C1 segment of cervical spinal cord (tissue), 14 donors: Measurements from ENCODE around the gene RAB7A.

ENCODE experiments used
- DNase-seq, 14 donors: peaks; one replicate each; lab custom pipeline; 2025; lab: John Stamatoyannopoulos, UW

The RAB7A gene

DNA sequence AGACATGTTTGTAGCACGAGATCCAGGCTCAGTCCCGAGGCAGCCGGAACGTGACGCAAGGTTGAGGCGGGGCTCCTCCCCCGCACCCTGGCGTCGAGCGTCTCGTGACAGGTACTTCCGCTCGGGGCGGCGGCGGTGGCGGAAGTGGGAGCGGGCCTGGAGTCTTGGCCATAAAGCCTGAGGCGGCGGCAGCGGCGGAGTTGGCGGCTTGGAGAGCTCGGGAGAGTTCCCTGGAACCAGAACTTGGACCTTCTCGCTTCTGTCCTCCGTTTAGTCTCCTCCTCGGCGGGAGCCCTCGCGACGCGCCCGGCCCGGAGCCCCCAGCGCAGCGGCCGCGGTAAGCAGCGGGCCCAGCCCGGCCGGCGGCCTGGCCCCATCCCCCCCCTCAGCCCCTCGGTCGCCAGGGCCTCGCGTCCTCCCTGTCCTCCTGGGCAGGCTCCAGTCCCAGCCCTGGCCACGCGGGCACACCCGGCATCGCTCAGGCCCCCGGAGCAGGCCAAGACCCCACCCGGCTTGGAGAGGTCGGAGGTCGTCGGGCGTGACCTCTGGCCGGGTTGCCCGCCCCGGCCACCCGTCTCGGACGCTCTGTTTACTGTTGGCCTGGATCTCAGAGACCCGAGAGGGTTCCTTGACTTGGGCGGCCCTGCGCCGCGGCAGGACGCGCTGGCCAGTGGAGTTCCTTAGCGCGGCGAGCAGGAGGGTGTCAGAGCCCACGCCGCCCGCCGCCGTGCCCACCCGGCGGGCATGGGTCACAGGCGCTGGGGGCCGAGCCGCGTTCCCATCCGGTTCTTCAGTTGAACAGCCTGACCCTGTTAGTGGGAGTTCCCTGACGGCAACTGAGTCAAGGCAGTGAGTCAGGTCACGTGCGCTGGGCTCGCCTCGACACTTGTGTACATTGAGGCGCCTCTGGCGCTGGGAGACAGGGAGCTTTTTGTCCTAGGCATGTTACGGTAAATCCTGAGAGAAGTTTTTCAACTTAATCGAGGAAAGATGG is at the start of gene RAB7A:
Gene RAB7A (plus strand): TSS at position 161 of the 994 bp plus-strand sequence. CDS start 69,185 bp downstream, outside the sequence.
- DNase-seq = peak; percentile 89 to 99 (median 96)

- DNase-seq = no peak
These were observed 46.6 kb upstream of the RAB7A start for GRCh38 chr3:128679338-128679737.

DNA sequence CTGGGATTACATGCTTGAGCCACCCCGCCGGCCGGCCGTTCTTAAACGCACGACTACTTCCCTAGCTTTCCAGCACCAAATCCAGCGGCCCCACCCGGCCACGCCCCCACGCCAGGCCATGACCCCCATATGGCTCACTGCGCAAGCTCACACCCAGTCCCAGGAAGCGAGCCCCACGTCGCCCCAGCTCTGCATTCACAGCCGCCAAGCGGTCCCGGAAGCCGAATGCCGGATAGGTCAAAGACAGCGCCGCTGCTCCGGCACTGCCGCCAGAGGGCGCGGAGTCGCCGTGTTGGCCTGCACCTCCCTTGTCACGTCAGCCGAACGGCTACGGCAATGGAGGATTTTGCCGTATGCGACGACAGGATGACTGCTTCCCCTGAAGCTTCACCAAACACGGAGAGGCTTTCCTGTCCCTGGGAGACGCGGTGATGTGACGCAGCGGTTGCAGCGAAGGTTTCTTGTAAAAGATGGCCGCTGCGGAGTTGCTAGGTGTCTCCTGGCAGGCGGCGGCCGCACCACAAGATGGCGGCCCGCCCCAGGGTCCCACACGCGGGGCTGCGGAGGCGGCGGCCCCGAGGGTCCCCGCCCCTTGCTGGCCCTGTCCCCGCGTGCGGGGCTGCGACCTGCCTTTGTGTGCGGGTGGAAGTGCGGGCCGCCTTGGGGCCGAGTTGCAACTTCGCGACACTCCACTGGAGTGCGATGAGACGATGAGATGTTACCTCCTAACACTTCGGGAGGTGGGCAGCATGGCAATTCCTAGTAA is 45.2 kb upstream of the RAB7A start:
- peak; percentile 69 to 98 (median 97) for DNase-seq

DNA sequence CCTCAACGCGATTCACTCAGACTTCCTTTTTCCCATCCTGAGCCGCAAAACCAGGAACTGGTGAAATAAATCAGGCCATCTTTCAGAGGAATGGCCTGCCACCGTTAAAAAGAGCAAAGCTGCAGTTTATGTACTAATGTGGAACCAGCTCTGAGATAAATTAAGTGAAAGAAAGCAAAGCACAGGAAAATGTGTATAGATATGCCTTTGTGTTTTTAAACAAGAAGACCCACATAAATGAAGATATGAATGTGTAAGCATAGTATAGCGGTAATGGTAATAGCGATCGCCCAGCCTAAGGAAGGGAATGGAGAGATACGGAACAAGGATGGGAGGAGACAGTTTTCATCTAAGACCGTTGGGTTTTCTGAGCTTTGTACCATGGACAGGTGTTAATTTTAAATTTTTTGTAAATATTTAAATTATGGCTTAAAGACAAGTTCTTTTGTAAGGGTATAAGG is 44.6 kb upstream of the RAB7A start:
- no peak for DNase-seq

- DNase-seq = no peak
These were observed 42.0 kb upstream of the RAB7A start for GRCh38 chr3:128683957-128684356.

- DNase-seq = no peak
These were observed 40.8 kb upstream of the RAB7A start for GRCh38 chr3:128684986-128685726.

DNA sequence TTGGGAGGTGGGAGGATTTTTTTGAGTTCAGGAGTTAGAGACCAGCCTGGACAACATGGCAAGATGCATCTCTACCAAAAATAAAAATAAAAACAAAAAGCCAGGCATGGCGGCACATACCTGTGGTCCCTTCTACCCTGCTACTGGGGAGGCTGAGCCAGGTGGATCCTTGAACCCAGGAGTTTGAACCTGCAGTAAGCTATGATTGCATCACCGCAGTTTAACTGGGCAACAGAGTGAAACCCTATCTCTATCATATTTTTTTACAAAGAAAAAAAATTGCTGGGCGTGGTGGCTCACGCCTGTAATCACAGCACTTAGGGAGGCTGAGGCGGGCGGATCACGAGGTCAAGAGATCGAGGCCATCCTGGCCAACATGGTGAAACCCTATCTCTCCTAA is 39.5 kb upstream of the RAB7A start:
- DNase-seq = no peak

DNA sequence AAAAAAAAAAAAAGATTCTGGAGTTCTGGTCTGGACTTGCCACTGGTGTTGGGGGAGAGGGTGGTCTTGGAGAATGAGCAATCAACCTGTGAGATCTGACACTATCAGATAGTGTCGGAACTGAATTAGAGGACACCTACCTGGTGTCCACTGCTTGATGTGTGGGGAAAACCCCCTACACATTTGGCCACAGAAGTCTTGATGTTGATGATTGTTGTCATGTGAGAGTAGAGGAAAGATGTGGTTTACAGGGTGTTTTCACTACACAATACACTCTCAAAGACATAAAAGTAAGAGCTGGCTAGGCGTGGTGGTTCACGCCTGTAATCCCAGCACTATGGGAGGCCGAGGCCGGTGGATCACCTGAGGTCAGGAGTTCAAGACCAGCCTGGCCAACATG is 36.9 kb upstream of the RAB7A start:
- no peak for DNase-seq

DNA sequence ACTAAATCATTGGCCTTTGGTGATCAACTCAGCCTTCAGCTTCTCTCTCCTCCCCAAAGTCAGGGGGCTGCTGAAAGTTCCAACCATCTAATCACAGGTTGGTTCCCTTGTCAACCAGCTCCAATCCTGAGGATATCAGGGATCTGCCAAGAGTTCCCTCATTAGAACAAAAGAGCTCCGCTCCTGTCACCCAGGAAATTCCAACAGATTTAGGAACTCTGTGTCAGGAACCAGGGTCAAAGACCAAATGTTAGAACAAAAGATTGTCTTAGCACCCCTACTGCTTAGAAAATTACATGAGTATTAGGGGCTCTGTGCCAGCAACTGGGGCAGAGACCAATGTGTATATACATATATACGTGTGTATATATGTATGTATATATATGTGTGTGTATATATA is 32.3 kb upstream of the RAB7A start:
- no peak for DNase-seq

GRCh38 chr3:128697341-128697740 is 28.6 kb upstream of the RAB7A start:
- DNase-seq = no peak

DNA sequence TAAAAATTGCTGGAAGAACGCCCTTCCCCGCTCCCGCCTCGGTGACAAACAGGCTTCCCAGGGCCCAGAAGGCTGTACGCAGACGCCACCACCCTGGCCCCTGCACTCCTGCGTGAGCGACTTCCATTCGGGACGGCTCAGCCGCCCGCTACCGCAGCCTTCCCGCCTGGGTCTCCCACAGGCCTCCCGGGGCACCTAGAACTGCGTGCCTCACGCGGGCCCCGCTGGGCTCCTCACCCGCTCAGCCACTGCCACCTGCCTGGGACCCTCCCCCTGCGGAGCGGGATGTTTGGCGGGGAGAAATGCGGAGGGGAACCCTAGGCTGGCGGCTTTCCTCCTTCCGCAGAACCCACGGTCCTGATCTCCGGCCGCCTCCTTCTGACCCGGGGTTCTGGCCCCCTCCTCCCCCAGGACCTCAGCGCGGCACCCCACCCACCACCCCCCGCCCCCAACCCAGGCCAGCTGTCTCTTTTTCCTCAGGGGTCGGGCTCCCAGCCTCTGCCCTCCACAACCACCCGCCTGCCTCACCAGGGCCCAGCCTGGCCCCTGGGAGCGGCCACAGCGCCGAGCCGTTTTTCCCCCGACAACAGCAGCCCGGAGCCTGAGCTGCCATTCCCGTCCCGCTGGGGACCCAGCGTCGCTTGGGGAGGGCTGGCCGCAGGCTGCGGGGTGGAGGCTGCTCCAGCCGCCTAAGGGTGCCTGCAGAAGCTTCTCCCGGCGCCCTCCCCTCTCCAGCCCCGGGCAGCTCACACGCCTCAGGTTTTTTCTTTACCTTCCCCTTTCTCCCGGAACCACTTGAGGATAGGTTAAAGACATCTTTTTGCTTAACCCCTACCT is 27.6 kb upstream of the RAB7A start:
- peak in 8 of 14 donors; percentile 7 to 57 (median 26) for DNase-seq

DNA sequence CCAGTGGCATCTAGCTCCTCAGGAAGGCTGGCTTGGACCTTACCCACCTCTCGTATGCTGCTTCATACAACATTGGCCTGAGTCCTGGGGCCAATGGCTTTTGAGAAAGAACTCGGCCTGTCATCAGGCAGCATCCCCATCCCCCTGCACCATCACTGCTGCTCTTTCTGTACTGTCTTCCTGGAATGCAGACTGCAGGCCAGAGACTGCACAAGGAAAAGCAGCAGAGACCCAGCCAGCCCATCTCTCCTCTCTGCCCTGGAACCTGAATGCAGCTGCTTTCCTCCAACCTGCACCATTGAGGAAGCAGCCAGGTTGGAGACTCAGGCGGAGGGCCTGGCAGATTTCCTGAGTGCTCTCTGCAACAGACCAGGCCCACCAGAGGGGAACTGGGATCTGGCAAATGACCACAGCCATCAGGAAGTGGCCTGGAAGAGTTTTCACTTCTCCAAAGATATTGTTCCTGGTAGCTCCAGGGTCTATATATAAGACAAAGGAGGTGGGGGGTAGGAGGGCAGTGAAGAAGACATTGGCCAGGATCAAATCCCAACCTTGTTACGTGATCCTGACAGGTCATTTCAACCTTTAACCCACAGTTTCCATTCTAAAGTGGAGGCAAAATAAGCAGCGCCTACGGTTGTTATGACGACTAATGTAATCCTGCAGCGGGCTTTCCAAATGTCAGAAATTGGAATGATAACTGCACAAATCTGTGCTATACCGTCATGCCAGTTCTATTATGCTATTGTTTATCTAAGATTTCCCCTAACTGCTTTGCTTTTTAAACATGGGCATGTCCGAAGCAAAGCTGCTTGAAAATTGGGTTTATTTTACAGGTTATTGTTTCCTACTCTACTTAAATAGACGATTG is 24.4 kb upstream of the RAB7A start:
- DNase-seq = peak in 1 of 14 donors; percentile 8

- DNase-seq = no peak
These were observed 23.6 kb upstream of the RAB7A start for GRCh38 chr3:128702391-128702790.

DNA sequence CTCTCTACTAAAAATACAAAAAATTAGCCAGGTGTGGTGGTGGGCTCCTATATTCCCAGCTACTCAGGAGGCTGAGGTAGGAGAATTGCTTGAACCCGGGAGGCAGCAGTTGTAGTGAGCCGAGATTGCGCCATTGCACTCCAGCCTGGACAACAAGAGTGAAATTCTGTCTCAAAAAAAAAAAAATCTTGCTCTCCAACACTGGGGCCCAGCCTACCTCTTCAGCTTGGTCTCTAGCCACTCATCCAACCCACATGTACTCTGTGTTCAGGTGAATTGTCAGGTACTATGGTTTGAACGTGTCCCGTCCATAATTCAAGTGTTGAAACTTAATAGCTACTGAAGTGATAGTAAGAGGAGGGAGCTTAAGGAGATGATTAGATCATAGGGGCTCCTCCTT is 22.4 kb upstream of the RAB7A start:
- DNase-seq = no peak

DNA sequence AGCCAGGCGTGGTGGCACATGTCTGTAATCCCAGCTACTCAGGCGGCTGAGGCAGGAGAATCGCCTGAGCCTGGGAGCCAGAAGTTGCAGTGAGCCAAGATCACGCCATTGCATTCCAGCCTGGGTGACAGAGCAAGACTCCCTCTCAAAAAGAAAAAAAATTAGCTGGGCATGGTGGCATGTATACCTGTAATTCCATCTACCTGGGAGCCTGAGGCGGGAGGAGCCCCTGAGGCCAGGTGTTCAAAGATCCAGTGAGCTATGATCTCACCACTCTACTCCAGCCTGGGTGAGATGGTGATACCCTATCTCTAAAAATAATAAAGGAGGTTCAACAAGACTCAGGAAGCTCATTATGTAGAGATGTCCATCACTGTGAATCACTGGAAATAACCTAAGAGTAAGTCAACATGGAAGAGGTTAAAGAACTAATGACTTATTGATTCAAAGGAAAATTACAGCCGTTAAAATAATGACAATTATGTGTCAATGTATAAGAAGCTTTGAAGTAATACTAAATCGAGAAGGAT is 19.8 kb upstream of the RAB7A start:
- DNase-seq = no peak

DNA sequence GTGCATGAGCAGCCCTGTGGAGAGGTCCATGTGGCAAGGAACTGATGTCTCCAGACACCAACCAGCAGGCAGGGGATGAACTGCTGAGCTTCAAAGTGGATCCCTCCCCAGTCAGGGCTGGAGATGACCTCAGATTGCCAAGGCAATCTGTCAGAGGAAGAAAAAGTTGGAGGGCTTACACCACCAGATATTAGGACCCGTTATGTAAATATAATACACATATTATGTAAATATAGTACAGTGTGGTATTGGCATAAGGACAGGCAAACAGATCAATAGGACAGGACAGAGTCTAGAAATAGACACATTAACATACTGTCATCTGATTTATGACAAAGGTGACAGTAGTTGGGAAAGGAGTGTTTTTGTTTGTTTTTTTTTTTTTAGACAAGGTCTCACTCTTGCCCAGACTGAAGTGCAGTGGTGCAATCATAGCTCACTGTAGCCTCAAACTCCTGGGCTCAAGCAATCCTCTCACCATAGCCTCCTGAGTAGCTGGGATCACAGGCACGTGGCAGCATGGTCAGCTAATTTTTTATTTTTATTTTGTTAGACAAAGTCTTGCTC is 18.0 kb upstream of the RAB7A start:
- no peak for DNase-seq

DNA sequence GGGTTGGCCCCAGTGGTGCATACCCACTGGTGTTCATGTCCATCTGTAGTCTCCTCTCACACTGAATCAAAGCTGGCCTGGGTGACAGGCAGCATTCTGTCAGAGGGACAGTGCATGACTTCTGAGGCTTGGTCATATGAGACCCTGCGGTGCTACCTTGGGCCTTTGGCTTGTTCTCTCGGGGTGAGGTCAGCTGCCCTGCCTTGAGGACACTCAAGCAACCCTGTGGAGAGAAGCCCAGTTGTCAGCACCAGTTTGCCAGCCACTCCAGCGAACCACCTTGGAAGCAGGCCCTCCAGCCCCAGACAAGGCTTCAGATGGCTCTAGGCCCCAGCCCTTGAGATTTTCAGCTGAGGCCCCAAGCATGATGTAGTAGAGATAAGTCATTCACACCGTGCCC is 16.9 kb upstream of the RAB7A start:
- no peak for DNase-seq

DNA sequence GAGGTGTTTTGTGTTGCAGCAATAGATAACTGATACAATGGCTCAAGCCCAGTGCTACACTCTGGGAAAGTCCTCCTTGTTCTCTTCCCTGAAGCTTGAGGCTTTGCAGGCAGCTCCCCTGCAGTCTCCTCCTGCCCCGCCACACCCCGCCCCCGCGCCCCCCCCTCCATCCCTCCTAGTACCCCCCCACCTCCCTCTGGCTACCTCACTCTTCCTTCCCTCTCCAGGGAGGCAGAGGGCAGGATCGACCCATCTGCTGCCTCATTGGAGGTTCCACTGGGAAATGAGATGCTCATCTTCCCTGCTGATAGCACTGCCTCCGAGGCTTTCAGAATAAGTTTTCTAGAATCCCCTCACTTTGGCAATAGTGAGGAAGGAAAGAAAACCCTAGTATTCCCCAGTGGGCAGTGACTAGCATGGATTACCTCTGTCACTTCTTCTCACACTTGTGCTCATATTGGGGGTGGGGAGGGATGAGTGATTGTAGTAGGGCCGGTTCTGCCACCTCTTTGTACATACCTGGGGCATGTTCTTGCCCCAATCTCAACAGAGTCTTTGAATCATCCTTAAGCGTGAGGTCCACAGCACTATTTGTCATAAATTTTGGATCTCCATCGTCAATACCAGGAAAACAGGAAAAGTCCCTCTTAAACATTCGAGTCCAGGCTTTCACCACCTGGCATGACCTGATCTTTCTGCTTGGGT is 16.3 kb upstream of the RAB7A start:
- DNase-seq = no peak
